Type B pancreatic cell (in vitro differentiated cells): Measurements from ENCODE around the gene RDH14. TPM values are rescaled to one million over a fixed set of nuclear protein-coding genes. Genes with fewer than 3 reads are reported as not detected.

ENCODE experiments used
- DNase-seq: peaks from one replicate; pipeline ENCODE4 v3.0.0; 2021; ENCODE audit warnings: mixed read lengths; ENCODE audit not compliant: unreplicated experiment; ENCODE audit errors: extremely low spot score
- H3K27ac Mint-ChIP-seq: 2 replicates; pipeline ENCODE4 v1.8.0; 2021; ENCODE audit warnings: mild to moderate bottlenecking, mixed read lengths
- H3K27me3 Mint-ChIP-seq: 2 replicates; pipeline ENCODE4 v1.8.0; 2021; ENCODE audit warnings: mixed read lengths
- H3K36me3 Mint-ChIP-seq: 2 replicates; pipeline ENCODE4 v1.8.0; 2021; ENCODE audit warnings: mixed read lengths
- H3K4me1 Mint-ChIP-seq: one replicate; pipeline ENCODE4 v1.8.0; 2021; ENCODE audit warnings: mixed read lengths; ENCODE audit not compliant: unreplicated experiment
- H3K4me3 Mint-ChIP-seq: 2 replicates; pipeline ENCODE4 v1.8.0; 2021; ENCODE audit warnings: mild to moderate bottlenecking, mixed read lengths
- H3K9me3 Mint-ChIP-seq: 2 replicates; pipeline ENCODE4 v1.8.0; 2021; ENCODE audit warnings: mixed read lengths
- total RNA-seq: library from RNA; stranded (reverse); gene quantifications from 2 replicates; pipeline ENCODE4 v1.2.1, GENCODE V29; 2021; ENCODE audit warnings: low replicate concordance
- TF ChIP-seq, protein P1 (sequence below): fragments of 200-600 bp; sonication (generic); conservative IDR thresholded peaks from 2 replicates; pipeline ENCODE4 v1.5.0; 2021; ENCODE audit warnings: antibody characterized with exemption, mild to moderate bottlenecking

Gene RDH14
- total RNA-seq, 1 donor from 2014 or later, result 25.5 TPM

- TF ChIP-seq, protein P1, sequence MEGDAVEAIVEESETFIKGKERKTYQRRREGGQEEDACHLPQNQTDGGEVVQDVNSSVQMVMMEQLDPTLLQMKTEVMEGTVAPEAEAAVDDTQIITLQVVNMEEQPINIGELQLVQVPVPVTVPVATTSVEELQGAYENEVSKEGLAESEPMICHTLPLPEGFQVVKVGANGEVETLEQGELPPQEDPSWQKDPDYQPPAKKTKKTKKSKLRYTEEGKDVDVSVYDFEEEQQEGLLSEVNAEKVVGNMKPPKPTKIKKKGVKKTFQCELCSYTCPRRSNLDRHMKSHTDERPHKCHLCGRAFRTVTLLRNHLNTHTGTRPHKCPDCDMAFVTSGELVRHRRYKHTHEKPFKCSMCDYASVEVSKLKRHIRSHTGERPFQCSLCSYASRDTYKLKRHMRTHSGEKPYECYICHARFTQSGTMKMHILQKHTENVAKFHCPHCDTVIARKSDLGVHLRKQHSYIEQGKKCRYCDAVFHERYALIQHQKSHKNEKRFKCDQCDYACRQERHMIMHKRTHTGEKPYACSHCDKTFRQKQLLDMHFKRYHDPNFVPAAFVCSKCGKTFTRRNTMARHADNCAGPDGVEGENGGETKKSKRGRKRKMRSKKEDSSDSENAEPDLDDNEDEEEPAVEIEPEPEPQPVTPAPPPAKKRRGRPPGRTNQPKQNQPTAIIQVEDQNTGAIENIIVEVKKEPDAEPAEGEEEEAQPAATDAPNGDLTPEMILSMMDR, result no peak
- H3K4me1 Mint-ChIP-seq, result no peaks in the 10 kb centered on the region
- H3K9me3 Mint-ChIP-seq, result peaks cover 5% of the 10 kb centered on the region
- H3K27ac Mint-ChIP-seq, result no peak overlapping the region
- H3K4me3 Mint-ChIP-seq, result no peak overlapping the region
- H3K36me3 Mint-ChIP-seq, result peaks cover 5% of the 10 kb centered on the region
- DNase-seq, result no peak
- H3K27me3 Mint-ChIP-seq, result no peaks in the 10 kb centered on the region
These were observed 25.1 kb upstream of the RDH14 start for GRCh38 chr2:18585526-18585925.

GRCh38 chr2:18584608-18584954 is 24.1 kb upstream of the RDH14 start:
- TF ChIP-seq, protein P1, result no peak
- DNase-seq, result no peak
- H3K27me3 Mint-ChIP-seq, result no peaks in the 10 kb centered on the region
- H3K4me1 Mint-ChIP-seq, result no peaks in the 10 kb centered on the region
- no peak overlapping the region for H3K4me3 Mint-ChIP-seq
- peaks cover 5% of the 10 kb centered on the region for H3K9me3 Mint-ChIP-seq
- H3K27ac Mint-ChIP-seq, result no peak overlapping the region
- peaks cover 5% of the 10 kb centered on the region for H3K36me3 Mint-ChIP-seq

DNA sequence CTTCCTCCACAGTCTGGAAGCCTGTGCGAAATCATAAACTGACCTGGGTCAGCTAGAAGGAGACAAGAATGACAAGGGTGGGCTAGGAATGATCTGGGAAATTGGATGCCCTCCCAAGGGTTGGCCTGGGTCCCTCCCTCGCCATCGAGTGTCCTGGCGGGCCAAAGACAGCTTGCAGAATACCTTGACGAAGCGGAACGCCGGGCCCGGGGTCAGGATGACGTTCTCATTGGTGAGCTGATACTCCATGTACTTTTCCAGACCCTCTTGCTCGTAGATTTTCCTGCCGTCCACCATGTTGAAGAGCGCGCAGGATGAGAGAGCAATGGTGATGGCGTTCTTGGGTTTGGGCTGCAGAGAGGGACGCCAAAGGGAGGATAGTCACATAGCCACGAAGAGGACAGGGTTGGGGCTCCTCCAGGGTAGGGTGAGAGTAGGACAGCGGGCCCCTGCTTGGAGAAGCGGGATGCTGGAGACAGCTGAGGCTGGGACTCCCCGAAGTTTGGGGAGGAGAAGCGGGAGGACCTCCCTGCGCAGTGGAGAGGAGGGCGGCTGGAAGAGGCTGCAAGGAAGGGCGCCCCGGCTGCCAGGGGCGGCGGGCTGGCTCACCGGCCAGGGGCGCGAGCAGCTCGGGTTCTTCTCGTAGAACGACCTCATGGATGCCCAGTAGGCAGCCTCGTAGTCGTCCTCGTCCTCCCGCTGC is 23.6 kb upstream of the RDH14 start:
- Mint-ChIP-seq H3K4me3 (no peak overlapping the region), H3K36me3 (peaks cover 5% of the 10 kb centered on the region), H3K4me1 (no peaks in the 10 kb centered on the region), H3K27ac (no peak overlapping the region), H3K9me3 (peaks cover 5% of the 10 kb centered on the region), H3K27me3 (no peaks in the 10 kb centered on the region)
- DNase-seq, result no peak
- TF ChIP-seq, protein P1, result no peak

DNA sequence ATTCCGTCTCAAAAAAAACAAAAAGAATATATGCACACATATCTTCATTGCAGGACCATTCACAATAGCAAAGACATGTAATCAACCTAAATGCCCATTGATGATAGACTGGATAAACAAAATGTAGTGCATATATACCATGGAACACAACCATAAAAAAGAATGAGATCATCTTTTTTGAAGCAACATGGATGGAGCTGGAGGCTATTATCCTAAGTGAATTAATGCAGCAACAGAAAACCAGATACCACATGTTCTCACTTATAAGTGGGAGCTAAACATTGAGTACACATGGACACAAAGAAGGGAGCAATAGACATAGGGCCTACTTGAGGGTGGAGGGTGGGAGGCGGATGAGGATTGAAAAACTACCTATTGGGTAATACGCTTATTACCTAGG is 20.2 kb upstream of the RDH14 start:
- Mint-ChIP-seq H3K27me3 (no peaks in the 10 kb centered on the region), H3K27ac (no peak overlapping the region), H3K9me3 (peaks cover 17% of the 10 kb centered on the region), H3K36me3 (no peaks in the 10 kb centered on the region), H3K4me3 (no peak overlapping the region), H3K4me1 (no peaks in the 10 kb centered on the region)
- DNase-seq, result no peak
- TF ChIP-seq, protein P1, result no peak

DNA sequence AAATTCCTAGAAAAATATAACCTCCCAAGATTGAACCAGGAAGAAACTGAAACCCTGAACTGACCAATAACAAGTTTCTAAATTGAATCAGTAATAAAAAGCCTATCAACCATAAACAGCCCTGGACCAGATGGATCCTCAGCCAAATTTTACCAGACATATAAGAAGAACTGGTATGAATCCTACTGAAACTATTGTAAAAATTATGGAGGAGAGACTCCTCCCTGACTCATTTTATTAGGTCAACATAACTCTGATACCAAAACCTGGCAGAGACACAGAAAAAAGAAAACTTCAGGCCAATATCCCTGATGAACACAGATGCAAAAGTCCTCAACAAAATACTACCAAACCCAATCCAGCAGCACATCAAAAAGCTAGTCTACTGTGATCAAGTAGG is 17.6 kb upstream of the RDH14 start:
- TF ChIP-seq, protein P1, result no peak

More for the DNA sequence above, 17.6 kb upstream of the RDH14 start:
- Mint-ChIP-seq H3K4me1 (no peaks in the 10 kb centered on the region), H3K9me3 (peaks cover 12% of the 10 kb centered on the region), H3K4me3 (no peak overlapping the region), H3K27me3 (no peaks in the 10 kb centered on the region), H3K36me3 (no peaks in the 10 kb centered on the region), H3K27ac (no peak overlapping the region)
- no peak for DNase-seq
